GM13976 (cell line): ENCODE measurements around the gene MYO9B.

Source experiments
- DNase-seq: peaks from one replicate; pipeline ENCODE4 v3.0.0; 2012; ENCODE audit warnings: low spot score
- CTCF ChIP-seq: IDR thresholded peaks from 2 replicates; pipeline ENCODE4 v1.5.1; 2012; ENCODE audit warnings: borderline replicate concordance, mild to moderate bottlenecking; ENCODE audit not compliant: insufficient read depth; ENCODE audit errors: extremely low read depth, missing control alignments, control extremely low read depth
- in situ Hi-C: fragments of 300-500 bp; cut with MboI; formaldehyde crosslinking; loops from one replicate; pipeline ENCODE4 v1.12.0; 2022; ENCODE audit warnings: low sequenced_read_pairs, mixed read lengths, inconsistent platforms; ENCODE audit not compliant: unreplicated experiment

MYO9B gene

GRCh38 chr19:17172624-17173345, 97.2 kb downstream of the MYO9B start:
- peak; percentile 22 for DNase-seq
- TF ChIP-seq CTCF: no peak
- in situ Hi-C loops: no loop called here

- in situ Hi-C loops: no loop called here
These were observed 102.7 kb downstream of the MYO9B start for GRCh38 chr19:17178291-17178690.

GRCh38 chr19:17180997-17181702, 105.6 kb downstream of the MYO9B start:
- in situ Hi-C loops: no loop called here
- TF ChIP-seq CTCF: no peak
- DNase-seq: no peak

More at GRCh38 chr19:17178291-17178690, 102.7 kb downstream of the MYO9B start:
- no peak for TF ChIP-seq CTCF
- DNase-seq: no peak

GRCh38 chr19:17183271-17183761, 107.7 kb downstream of the MYO9B start:
- in situ Hi-C loops: no loop called here
- no peak for TF ChIP-seq CTCF
- peak; percentile 71 for DNase-seq

- peak; percentile 73 for DNase-seq
- TF ChIP-seq CTCF: no peak
- in situ Hi-C loops: no loop called here
These were observed 108.3 kb downstream of the MYO9B start for GRCh38 chr19:17183858-17184321.

- no peak for DNase-seq
- no peak for TF ChIP-seq CTCF
- in situ Hi-C loops: no loop called here
These were observed 108.8 kb downstream of the MYO9B start for GRCh38 chr19:17184371-17184841.
